ENCODE results near the gene NDUFAF5.

- no peak for TF ChIP-seq POLR2AphosphoS5 (IDR thresholded peaks at IDR 0.05)
- TF ChIP-seq CTCF (IDR thresholded peaks at IDR 0.05), result no peak
Observed at GRCh38 chr20:13814672-13815071, 29.8 kb downstream of the NDUFAF5 start.
